HG02759 (cell line): Measurements from ENCODE around the gene ATP4B.

ENCODE experiments used
- ATAC-seq: cut with Tn5 transposase; IDR thresholded peaks from one replicate; pipeline ENCODE4 v1.9.1; 2021; ENCODE audit warnings: mild to moderate bottlenecking, moderate library complexity; ENCODE audit not compliant: unreplicated experiment

Gene ATP4B

DNA sequence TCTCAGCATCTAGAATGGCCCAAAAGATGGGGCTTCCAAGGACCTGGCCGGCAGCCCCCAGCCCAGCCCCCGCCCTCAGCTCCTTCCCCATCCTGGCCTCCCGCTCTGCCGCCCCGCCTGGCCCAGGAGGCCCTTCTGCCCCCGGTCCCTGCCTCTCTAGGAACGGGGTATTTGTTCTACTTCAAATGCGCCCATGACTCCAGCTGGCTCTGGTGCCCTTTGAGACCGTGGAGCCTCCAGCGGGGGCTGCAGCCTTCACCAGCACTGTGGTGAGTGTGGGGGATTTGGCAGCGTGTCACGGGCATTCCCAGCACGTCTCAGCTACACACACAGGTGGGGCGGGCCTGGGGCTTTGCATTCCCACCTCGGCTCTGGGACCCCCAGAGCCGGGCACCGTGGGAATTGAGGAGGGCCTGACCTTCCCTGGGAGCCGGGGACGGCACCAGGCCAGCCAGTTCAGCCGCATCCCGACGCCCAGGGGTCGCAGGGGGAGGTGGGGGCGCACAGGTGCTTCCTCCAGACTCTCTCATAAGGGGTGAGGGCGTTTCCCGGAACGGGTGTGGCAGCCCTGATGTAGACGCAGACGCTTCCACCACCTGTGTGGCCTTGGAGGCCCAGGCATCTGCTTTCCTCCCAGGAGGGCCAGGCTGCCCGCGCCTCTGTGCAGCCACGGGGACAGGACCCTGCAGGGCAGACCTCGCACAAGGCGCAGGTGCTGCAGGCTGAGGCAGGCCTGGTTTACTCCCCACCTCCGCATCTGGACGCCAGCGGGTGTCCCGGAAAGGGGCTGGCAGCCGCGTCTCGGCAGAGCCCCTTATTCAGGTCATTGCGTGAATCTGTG, 947 bp downstream of the ATP4B start:
- ATAC-seq = no peak

DNA sequence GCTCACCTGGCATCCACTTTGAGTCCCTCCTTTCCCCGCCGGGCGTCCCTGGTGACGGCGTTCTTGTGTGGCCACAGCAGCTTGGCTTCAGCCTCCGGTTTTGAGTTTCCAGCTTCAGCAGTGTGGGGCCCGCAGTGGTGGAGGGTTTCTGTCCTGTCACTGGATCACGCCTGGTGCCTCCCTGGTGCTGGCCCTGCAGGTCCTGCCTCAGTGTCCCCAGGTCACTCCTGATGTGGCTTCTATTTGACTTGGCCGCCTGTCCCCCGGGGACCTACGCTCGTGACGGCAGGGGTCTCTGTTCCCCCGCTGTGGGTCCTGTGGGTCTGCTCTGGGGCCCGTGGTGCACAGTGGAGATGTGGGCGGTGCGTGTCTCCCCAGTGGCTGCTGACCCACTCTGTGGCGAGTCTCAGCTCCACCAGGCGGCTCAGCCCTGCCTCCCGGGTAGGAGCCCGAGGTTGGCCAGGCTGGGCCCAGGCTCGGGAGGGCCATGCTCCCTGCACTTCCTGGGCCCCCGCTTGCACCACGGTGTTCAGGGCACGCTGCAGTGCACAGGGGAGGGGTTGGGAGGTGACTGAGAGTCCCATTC, 1.9 kb downstream of the ATP4B start:
- no peak for ATAC-seq

GRCh38 chr13:113655346-113656002, 2.5 kb downstream of the ATP4B start:
- no peak for ATAC-seq

DNA sequence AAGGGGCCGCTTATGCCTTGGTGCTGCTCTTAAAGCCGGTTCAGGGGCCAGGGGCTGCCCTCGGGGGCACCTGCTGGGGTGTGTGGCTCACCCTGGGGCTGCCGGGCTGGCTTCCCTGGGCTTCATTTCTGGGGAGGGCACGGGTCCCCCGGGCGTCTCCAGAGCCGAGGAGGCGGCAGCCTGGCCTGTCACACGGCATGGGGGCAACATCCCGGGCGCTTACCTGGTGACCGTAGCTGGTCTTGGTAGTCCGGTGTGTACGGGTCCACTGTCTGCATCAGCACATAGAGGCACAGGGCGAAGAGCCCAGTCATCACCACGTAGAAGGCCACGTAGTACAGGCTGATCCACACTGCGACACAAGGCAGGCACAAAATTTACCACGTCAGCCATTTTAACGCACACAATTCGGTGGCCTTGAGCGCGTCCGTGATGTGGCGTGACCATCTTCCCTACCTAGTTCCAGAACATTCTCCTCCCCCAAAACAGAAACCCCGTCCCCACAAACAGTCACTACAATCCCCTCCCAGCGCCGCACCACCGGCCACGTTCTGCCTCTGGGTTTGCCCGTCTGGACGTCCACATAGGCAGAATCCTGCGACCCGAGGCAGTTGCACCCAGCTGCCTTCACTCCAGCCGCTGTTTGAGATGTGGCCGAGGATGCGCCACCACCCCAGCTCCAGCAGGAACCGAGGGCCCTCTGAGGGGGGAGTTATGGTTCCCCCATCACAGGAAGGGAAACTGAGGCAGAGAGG, 3.2 kb downstream of the ATP4B start:
- ATAC-seq = no peak

GRCh38 chr13:113654175-113654560, 3.8 kb downstream of the ATP4B start:
- no peak for ATAC-seq

- no peak for ATAC-seq
Observed at GRCh38 chr13:113653264-113654174, 4.5 kb downstream of the ATP4B start.

DNA sequence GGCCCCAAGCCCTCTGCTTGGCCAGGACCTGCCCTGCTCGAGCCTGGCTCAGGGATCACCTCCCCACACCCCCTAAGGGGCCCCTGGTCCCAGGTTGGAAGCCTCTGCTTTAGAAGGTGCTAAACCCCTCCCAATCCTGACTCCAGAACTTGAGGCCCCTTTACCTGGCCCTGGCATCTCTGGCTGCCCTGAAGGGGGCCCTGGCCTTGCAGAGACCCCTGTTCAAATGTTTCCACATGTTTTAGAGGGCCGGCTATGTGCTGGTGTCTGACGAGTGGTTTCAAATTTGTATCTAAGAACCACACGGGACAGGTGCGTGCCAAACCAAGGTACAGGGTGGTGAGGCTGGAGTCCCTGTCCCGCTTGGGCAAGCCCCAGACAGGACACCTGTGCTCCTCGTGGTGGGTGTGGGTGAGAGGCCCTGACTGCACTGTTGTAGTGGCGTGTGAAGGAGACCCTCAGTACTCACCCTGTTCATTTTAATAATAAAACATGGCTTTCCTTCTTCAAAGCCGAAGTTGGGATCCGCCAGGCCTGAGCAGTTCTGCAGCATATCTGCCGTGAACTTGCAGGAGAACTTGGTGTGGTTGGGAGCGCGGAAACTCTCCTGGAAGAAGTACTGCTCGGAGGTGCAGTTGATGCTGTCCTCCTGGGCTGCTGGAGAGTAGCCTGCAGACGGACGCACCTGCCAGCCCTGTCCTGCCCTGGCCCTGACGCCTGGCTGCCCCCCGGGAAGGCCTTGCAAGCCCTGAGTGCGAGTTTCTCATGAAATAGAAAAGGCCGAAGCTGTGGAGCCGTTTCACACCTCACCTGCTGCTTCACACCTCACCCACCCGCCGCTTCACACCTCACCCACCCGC, 5.4 kb downstream of the ATP4B start:
- no peak for ATAC-seq

- no peak for ATAC-seq
Observed at GRCh38 chr13:113651511-113652403, 6.2 kb downstream of the ATP4B start.

DNA sequence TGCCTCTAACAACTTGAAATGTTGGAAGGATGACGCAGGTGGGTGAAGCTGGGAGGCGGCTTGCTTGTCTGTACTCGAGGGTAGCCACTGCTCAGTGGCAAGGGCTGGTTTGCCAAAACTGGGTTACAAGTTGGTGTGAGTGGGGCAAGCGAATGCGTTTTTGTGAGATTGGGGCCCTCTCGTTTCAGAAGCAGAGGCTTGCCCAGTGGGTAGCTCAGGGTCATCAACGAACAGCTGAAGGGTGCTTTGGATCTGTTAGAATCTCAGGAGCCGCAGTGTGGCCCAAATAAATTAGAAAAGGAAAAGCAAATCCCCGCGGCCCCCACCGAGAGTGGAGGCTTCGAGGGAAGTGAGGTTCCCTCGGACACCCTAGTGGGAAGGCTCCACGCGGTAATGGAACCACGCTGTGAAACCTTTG, 7.3 kb downstream of the ATP4B start:
- ATAC-seq = no peak

DNA sequence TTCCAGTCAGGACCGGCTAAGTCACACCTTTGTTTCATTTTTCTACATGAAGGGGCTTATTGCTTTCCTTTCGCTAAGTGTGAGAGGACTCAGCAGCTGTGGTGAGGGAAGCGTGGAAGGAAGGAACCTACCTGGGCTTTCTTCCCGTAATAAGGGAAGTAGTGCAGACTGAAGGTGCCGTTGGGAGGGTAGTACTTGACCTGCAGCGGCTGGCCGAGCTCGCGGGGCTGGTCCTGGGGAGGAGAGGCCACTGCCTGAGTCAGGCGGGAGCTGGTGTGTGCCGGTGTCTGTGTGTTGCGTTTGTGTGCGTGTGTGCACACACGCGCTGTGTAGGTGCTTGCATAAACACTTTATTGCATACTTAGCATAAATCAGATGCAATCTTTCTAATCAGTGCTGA, 7.7 kb downstream of the ATP4B start:
- no peak for ATAC-seq

DNA sequence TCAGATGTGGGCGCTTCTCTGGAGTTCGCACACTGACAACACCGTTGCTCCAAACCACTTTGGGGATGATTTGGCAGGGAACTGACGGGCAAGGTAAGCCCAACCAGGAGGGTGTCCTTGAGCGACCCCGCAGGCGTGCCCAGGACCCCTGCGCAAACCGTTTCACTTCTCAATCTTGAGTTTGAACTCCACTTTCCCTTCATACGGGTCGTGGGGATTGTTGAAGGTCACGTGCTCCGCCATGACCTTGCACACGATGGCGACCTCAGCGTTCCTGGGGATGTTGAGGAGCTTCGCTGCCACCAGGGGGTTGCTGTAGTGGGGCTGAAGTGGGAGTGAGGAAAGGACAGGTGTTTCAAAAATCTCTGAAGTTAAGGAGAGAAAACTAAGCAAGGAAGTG, 8.8 kb downstream of the ATP4B start:
- ATAC-seq = no peak

DNA sequence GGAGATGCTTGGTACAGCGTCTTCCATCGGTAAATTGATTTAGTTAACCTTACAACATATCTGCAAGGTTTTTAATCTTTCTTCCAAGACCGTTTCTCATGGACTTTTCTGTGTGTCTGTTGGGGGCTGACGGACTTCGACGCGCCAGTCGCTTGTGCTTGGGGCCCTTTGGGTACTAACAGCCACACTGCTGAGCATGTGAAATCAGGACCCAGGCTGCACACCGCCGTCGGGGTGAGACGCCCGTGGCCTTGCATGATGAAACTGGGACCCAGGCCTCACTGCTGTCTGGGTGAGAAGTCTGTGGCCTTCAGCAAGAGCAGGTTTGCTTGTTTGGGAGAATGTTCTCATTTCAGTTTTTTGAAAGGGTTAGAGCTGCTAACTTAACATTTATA, 9.8 kb downstream of the ATP4B start:
- no peak for ATAC-seq

DNA sequence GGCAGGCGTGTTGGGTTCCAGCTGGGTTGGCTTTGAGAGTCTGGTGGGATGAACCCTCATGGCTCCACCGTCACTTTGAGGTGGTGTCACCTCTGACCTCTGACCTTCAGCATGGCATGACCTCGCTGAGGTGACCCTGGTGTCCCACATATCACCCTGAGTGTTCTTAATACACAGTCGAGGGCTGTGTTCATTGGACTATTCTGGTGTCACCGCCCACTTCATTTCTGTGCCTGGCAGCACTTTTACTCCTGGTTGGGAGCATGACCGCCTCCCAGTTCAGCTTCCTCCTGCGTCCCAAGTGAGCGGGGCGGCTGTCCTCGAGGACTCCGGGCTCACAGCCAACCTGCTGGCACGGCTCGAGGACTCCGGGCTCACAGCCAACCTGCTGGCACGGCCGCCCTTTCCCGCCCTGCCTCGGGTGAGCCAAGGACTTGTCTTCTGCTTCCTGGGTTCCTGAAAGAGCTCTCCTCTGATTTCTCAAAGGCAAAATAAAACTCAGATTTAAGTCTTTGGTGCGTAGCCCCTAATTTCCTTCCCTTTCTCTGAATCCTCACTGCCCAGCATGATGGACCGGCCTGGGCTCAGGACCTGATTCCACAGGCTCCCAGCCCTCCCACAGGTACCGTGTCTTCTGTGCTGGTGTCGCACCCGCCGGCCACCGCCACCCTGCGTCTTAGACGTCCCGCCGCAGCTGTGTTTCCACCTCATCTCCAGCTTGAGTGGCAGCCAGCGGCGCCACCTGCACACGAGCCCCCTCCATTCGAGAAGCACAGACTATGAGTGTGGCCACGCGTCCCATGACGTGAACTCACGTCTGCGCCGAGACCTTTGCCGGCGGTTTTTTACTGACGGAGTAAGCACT, 10.4 kb downstream of the ATP4B start:
- ATAC-seq = no peak

DNA sequence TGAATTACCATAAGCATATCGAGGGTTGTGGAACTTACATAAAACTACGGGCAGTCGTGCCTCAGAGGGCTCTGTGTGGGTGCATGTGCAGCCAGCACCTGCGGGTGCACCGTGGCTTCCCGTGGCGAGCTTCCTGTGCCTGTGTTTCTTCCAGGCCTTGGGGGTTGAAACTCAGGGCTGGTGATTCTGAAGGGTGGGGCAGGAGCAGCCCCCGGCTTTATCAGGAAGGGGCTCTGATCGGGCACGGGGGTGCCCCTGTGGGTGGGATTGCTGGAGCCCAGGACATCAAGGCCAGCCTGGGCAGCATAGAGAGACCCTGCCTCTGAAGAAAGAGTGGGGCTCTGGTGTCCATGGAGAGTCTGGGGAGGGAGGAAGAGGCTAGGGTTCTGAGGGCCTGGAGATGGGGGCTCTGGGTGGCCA, 11.1 kb downstream of the ATP4B start:
- ATAC-seq = no peak

DNA sequence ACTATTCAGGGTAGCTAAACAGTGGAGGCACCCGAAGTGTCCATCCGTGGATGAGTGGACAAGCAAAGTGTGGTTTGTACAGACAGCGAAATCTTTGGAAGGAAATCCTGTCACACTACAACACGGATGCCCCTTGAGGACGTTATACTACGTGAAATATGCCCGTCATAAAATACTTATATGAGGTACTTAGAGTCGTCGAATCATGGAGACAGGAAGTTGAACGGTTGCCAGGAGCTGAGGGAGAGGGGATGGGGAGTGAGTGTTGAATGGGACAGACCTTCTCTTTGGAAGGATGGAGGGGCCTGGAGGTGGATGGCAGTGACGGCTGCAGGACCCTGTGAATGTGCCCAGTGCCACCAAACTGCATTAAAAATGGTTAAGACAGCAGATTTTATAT, 11.6 kb downstream of the ATP4B start:
- no peak for ATAC-seq

DNA sequence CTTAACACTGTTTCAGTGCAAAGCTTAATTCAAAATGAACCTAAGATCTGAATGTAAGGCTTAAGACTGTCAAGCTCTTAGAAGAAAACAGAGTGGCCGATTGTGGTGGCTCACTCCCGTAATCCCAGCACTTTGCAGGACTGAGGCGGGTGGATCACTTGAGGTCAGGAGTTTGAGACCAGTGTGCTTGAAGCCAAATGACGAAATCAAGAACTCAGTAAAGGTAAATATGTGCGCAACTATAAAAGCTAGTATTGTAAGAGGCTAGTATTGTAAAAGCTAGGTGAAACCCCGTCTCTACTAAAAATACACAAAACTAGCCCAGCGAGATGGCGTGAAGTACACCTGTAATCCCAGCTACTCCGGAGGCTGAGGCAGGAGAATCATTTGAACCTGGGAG, 12.7 kb downstream of the ATP4B start:
- no peak for ATAC-seq

DNA sequence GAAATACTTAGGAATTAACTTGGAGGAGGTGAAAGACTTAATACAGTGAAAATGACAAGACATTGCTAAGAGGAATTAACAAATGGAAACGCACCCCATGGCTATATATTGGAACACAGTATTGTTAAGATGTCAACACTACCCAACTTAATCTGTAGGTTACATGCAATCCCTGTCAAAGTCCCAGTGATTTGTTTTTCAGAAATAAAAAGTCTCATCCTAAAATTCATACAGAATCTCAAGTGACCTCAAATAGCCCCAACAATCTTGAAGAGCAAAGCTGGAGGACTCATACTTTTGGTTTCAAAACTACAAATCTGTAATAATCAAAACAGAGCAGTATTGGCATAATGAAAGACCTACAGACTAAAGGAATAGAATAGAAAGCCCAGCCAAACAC, 13.2 kb downstream of the ATP4B start:
- no peak for ATAC-seq

GRCh38 chr13:113643593-113643992, 14.4 kb downstream of the ATP4B start:
- no peak for ATAC-seq
